ENCODE data around the gene FOXF1. TPM values are rescaled to one million over a fixed set of nuclear protein-coding genes. Genes with fewer than 3 reads are reported as not detected.
A peak's percentile ranks its signal among the peaks of the same experiment; 100 is the strongest.

The FOXF1 gene
- total and polyA plus RNA-seq, 2 of the 13 experiments (the other 11 are each of a cell fraction or from before 2014, with no cell fraction given): not detected

- TF ChIP-seq PAXIP1 (CRISPR knock-in tag; conservative IDR thresholded peaks at IDR 0.05): no peak
- peak; percentile 47; the same call in 1 of the 2 replicates for TF ChIP-seq KDM2A (CRISPR knock-in tag; IDR thresholded peaks at IDR 0.05; ENCODE audit: borderline replicate concordance, low read depth)
- TF ChIP-seq RNF2 (conservative IDR thresholded peaks at IDR 0.05; ENCODE audit: low read depth): 0 out of 2 replicates have a peak, but pooled peaks have one; percentile 48
- TF ChIP-seq GABPB1 (CRISPR knock-in tag; IDR thresholded peaks at IDR 0.05): 0 out of 2 replicates have a peak, but pooled peaks have one; percentile 16
- 0 out of 2 replicates have a peak, but pooled peaks have one; percentile 61 for TF ChIP-seq ZNF619 (CRISPR knock-in tag; IDR thresholded peaks at IDR 0.05)
- TF ChIP-seq ZNF280B (CRISPR knock-in tag; IDR thresholded peaks at IDR 0.05; ENCODE audit: borderline replicate concordance): no peak
- no peak for TF ChIP-seq GATA4 (IDR thresholded peaks at IDR 0.05; ENCODE audit: borderline replicate concordance, low read depth)
- TF ChIP-seq ZNF878 (CRISPR knock-in tag; IDR thresholded peaks at IDR 0.05): no peak
- peak; percentile 85 for TF ChIP-seq XRCC5 (optimal IDR thresholded peaks at IDR 0.05; ENCODE audit: low read length)
- no peak for TF ChIP-seq ZNF253 (CRISPR knock-in tag; IDR thresholded peaks at IDR 0.05; ENCODE audit: borderline replicate concordance)
- TF ChIP-seq ZNF552 (CRISPR knock-in tag; IDR thresholded peaks at IDR 0.05; ENCODE audit: borderline replicate concordance): no peak
- TF ChIP-seq ZNF264 (CRISPR knock-in tag; IDR thresholded peaks at IDR 0.05): no peak
- TF ChIP-seq HCFC1 (IDR thresholded peaks at IDR 0.05; ENCODE audit: low read depth, low read length): no peak
- TF ChIP-seq ESRRA (CRISPR knock-in tag; IDR thresholded peaks at IDR 0.05; ENCODE audit: low read depth): no peak
- no peak for TF ChIP-seq CBX5 (CRISPR knock-in tag; IDR thresholded peaks at IDR 0.05; ENCODE audit: borderline replicate concordance)
- TF ChIP-seq IRF2 (CRISPR knock-in tag; IDR thresholded peaks at IDR 0.05): no peak
- TF ChIP-seq ZNF879 (CRISPR knock-in tag; IDR thresholded peaks at IDR 0.05): no peak
- TF ChIP-seq FOXO1 (CRISPR knock-in tag; IDR thresholded peaks at IDR 0.05): peak; percentile 37; the same call in 1 of the 2 replicates
- 0 out of 2 replicates have a peak, but pooled peaks have one; percentile 40 for TF ChIP-seq HES4 (CRISPR knock-in tag; IDR thresholded peaks at IDR 0.05; ENCODE audit: borderline replicate concordance)
- TF ChIP-seq TBX2 (CRISPR knock-in tag; IDR thresholded peaks at IDR 0.05; ENCODE audit: borderline replicate concordance): 0 out of 2 replicates have a peak, but pooled peaks have one; percentile 19
- no peak for TF ChIP-seq DPF2 (CRISPR knock-in tag; IDR thresholded peaks at IDR 0.05; ENCODE audit: borderline replicate concordance, low read depth)
- TF ChIP-seq ZMYM2 (CRISPR knock-in tag; IDR thresholded peaks at IDR 0.05): no peak
- no peak for TF ChIP-seq ZNF276 (CRISPR knock-in tag; IDR thresholded peaks at IDR 0.05; ENCODE audit: low read depth)
Measured at GRCh38 chr16:86517652-86518258, 7.4 kb downstream of the FOXF1 start (continued).

All from HepG2 (cell line).